GM12878 (cell line): Measurements from ENCODE around the gene RASAL2.

Experiments
- BRCA1 ChIP-seq: IDR thresholded peaks from 2 replicates; pipeline ENCODE4 v1.6.1; 2011; ENCODE audit warnings: low read depth, low read length, improper control_type of control experiment
- MYC ChIP-seq: IDR thresholded peaks from 2 replicates; pipeline ENCODE4 v1.6.1; 2011; ENCODE audit warnings: mild to moderate bottlenecking, low read length, moderate library complexity, inconsistent platforms; ENCODE audit not compliant: insufficient read depth, insufficient replicate concordance, insufficient read length, severe bottlenecking
- SIN3A ChIP-seq: IDR thresholded peaks from 2 replicates; pipeline ENCODE4 v1.6.1; 2012; ENCODE audit warnings: low read depth, low read length, improper control_type of control experiment

GRCh38 chr1:178434360-178434759 lies 340.5 kb downstream of the RASAL2 start:
- TF ChIP-seq SIN3A: no peak
- TF ChIP-seq MYC: no peak
- no peak for TF ChIP-seq BRCA1
